ENCODE data around the gene CAMTA1. TPM values are rescaled to one million over a fixed set of nuclear protein-coding genes. Genes with fewer than 3 reads are reported as not detected.

The CAMTA1 gene
- total and polyA plus RNA-seq, 9 of the 15 experiments (the other 6 are each of a cell fraction or from before 2014, with no cell fraction given): 43.9 to 161 (median 65.9) TPM

GRCh38 chr1:7705048-7705907 is 920.0 kb downstream of the CAMTA1 start (continued):
- TF ChIP-seq NBN (IDR thresholded peaks at IDR 0.05; ENCODE audit: low read depth): no peak
- no peak for TF ChIP-seq EGR1 (conservative IDR thresholded peaks at IDR 0.05)
- no peak for TF ChIP-seq ZNF449 (CRISPR knock-in tag; IDR thresholded peaks at IDR 0.05)
- peak; percentile 65 for TF ChIP-seq SRSF7 (optimal IDR thresholded peaks at IDR 0.05; ENCODE audit: low read depth, low read length)
- TF ChIP-seq SMARCE1 (IDR thresholded peaks at IDR 0.05): no peak
- peak; percentile 87; the same call in 1 of the 2 replicates for TF ChIP-seq MTA3 (IDR thresholded peaks at IDR 0.05; ENCODE audit: borderline replicate concordance)
- TF ChIP-seq KAT8 (IDR thresholded peaks at IDR 0.05; ENCODE audit: low read depth): no peak
- TF ChIP-seq CBX2 (IDR thresholded peaks at IDR 0.05; ENCODE audit: insufficient read depth, low read length, poor library complexity, severe bottlenecking): no peak
- TF ChIP-seq SAFB (IDR thresholded peaks at IDR 0.05; ENCODE audit: borderline replicate concordance, low read depth, low read length): peak; percentile 99
- no peak for TF ChIP-seq JUND (IDR thresholded peaks at IDR 0.05; ENCODE audit: borderline replicate concordance, low read depth, low read length)
- TF ChIP-seq JUND (tag; IDR thresholded peaks at IDR 0.05; ENCODE audit: borderline replicate concordance, low read depth, low read length): no peak
- no peak for TF ChIP-seq RHOXF2B (CRISPR knock-in tag; conservative IDR thresholded peaks at IDR 0.05)
- peak; percentile 95 for TF ChIP-seq GATAD2B (IDR thresholded peaks at IDR 0.05; ENCODE audit: borderline replicate concordance)
- no peak for TF ChIP-seq HNRNPLL (IDR thresholded peaks at IDR 0.05; ENCODE audit: low read depth, low read length, poor library complexity, severe bottlenecking)
- no peak for TF ChIP-seq TEAD1 (CRISPR knock-in tag; IDR thresholded peaks at IDR 0.05)
- TF ChIP-seq RBFOX2 (IDR thresholded peaks at IDR 0.05; ENCODE audit: low read depth, low read length): peak; percentile 13; the same call in 1 of the 2 replicates
- no peak for TF ChIP-seq MAFF (IDR thresholded peaks at IDR 0.05; ENCODE audit: low read length)
- no peak for TF ChIP-seq CXXC5 (CRISPR knock-in tag; IDR thresholded peaks at IDR 0.05)
- no peak for TF ChIP-seq C11orf30 (IDR thresholded peaks at IDR 0.05; ENCODE audit: low read depth)
- TF ChIP-seq ZNF277 (CRISPR knock-in tag; IDR thresholded peaks at IDR 0.05; ENCODE audit: borderline replicate concordance): no peak
- TF ChIP-seq NFIC (IDR thresholded peaks at IDR 0.05): peak; percentile 60
- no peak for TF ChIP-seq VEZF1 (CRISPR knock-in tag; IDR thresholded peaks at IDR 0.05)
- no peak for TF ChIP-seq NCOA1 (IDR thresholded peaks at IDR 0.05; ENCODE audit: low read depth)
- no peak for TF ChIP-seq ZNF280A (IDR thresholded peaks at IDR 0.05; ENCODE audit: low read depth, partially characterized antibody)
